A172 (cell line): ENCODE measurements around the gene PAF1. TPM values are rescaled to one million over a fixed set of nuclear protein-coding genes. Genes with fewer than 3 reads are reported as not detected.

Source experiments
- DNase-seq: peaks from one replicate; pipeline ENCODE4 v3.0.0-alpha.2; 2015; ENCODE audit warnings: low spot score
- total RNA-seq: library from RNA; depleted of rRNA; stranded (reverse); fragments of >200 nt; shearing (Covaris generic); gene quantifications from 2 replicates; pipeline ENCODE4 v1.2.3, GENCODE V29; 2014; rRNA removed

Gene PAF1
- total RNA-seq: 55.3 and 69.9 TPM in 2 replicates

DNA sequence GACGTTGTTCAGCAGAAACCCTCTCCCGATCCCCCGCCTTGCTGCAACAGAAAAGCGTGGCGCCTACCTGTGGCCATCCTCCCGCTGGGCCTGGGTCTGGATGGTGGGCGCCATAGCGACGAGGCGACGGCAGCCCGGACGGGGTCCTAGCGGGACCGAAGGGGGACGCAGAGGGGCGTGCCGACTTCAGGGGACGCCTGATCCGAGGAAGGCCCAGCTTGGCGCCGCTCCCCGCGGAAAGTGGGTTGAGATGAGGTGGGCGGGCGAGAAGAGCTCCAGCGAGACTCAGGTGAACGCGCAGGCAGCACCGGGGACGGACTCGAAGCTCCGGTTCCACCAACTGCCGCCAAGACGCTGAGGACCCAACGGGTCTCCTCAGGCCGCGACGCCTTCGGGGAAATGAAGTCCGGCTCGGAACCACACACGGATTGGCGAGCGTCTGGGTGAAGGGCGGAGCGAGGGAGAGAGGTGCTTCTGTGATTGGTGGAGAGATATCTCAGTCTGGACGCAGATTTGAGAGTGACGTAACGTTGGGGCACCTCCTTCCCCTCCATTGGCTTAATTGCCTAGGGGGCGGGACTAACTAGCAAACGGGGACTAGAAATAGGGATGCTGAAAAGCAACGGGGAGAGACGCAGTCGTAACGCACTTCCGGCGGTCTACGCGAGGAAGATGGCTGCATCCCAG, at the start of gene PAF1, which contains the start of gene MED29:
Gene PAF1 (minus strand): TSS at position 356 of the 687 bp plus-strand sequence. CDS start 242 bp downstream, at position 114.
Gene MED29 (plus strand): TSS at position 628 of the 687 bp plus-strand sequence. CDS start 45 bp downstream, at position 673.
- peak; percentile 100 for DNase-seq

- DNase-seq: peak; percentile 41
Observed at GRCh38 chr19:39438270-39438934, 47.5 kb upstream of the PAF1 start.

- no peak for DNase-seq
Observed at GRCh38 chr19:39436350-39436716, 45.4 kb upstream of the PAF1 start.

DNA sequence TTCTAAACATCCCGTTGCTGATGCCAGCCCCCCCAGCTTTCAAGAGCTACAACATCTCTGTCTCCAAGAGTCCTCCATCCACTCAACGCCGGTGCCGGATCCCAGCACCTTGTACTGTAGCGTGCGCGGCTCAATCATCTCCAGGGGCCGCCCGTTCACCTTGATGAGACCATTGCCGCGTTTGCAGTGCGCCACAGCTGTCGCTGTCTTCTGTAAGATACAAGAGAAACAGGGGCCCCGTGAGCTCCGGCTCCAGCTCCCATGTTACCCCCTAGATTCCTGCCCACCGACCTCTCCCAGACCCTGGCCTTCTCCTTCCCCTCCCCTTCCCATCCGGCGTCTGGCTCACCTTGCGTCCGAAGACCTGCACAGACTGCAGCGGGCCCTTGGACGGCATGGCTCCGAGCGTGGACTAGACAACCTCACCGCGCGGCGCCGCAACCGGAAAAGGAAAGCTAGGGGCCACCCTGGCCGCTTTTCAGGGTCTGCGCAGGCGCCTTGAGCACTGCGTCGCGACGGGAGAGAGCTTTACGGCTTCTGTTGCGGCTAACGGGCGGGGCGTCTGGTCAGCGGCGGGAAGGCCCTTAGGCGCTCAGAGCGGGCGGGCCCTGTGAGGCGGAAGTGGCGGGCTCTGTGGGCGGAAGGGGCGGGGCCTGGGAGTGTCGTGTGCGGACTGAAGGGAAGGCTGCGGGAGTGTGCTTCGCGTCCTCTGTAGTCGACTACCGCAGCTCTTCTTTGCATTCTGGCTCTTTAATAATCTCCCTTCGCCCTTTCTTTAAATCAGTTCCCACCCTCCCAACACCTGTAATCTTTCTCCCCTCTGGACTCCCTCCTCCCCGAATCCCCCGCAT, 44.8 kb upstream of the PAF1 start, which contains the start of gene RPS16:
Gene RPS16 (minus strand): TSS at position 451 of the 851 bp plus-strand sequence. CDS start 54 bp downstream, at position 397.
- DNase-seq: peak; percentile 98

DNA sequence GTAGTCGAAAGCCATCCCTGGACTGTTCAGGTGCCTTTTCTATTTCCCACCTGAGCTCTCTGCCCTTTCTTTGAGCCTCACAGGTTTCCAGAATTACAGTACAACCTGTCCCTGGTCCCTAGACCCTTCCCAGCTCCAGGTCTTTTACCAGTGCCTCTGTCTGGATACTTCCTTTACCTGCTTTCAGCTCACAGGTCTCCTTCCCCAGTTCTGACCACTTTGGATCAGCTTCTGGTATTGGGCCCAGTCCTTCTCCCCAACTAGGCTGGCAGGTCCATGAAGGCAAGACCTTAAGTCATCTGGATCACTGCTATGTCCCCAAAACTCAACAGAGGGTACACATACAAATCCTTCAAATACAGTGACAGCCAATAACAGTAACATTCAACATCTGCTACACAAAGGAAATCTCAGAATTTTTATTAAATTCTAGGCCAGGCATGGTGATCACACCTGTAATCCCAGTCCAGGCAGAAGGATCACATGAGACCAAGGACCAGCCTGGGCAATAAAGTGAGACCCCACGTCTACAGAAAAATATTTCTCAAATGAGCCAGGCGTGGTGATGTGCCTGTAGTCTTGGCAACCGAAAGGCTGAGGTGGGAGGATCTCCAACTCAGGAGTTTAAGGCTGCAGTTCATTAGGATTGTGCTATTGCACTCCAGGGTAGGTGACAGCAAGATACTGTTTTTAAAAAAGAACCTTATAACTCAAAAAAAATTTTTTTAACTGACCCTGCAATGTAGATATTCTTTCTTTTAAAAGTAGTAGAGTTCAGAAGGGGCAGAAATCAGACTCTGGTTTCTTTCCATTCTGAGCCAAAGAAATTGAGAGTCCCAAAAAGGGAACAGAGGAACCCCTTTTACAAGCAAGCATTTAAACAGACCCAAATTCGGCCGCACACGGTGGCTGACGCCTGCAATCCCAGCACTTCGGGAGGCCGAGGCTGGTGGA, 43.5 kb upstream of the PAF1 start:
- no peak for DNase-seq

DNA sequence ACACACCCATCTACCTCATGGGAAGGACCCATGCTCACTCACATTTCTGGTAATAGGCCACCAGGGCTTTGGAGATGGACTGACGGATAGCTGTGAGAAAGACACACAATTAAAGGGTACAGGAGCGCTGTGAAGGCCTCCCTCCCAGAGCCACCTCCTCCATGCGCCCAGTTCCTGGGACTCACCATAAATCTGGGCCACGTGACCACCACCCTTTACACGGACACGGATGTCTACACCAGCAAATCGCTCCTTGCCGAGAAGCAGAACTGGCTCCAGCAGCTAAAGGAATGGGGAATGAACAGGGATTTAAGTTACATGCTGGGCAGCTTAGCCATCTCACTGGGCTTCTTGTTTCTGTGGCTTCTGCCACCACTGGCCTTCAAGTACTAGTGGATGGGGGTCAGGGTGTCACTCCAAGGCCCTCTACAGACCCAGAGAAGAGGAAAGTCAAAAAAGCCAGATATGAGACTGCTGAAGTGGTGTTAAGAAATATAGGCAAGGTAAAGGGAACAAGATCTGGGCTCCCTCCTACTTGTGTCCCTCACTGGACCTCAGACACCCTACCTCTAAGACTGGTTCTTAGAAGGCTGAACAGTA, 42.7 kb upstream of the PAF1 start:
- DNase-seq: no peak

- no peak for DNase-seq
Observed at GRCh38 chr19:39432677-39433025, 41.7 kb upstream of the PAF1 start.

GRCh38 chr19:39430675-39431593, 40.0 kb upstream of the PAF1 start:
- DNase-seq: peak; percentile 99

DNA sequence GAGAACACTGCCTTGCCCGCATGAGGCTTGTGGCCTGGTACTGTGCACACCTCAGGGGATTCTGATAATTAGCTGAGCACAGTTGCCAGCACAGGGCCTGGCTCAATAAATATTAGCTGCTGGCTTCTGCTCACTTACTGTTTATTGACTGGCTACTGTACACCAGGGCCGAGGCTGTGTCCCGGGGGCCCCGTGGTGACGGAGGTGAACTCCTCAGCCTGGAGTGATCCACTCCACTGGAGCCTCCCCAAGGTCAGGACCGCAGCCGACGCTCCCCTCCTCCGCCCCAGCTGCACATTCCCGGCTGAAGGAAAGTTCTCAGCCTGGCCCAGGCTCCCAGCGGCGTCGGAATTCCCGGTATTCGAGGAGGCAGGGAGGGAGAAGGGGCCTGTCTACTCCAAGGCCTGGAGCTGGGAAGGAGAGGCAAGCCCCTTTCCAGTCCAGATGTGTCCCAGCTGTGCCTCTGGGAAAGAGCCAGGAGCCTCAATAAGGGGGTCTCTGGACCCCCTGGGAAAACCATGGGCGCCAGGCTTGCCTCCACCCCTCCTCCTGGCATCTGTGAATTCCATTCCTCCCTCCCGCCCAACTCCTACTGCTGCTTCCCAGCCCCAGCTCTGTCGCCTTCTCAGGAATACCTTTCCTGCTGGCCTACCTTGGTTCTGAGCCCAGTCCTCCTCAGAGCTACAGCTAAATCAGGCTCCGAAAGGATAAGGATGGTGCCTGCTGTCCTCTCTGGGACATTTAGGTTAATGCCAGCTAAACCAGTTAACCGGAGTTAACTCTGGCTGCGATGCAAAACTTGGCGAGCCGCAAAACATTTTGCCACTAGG, 37.6 kb upstream of the PAF1 start:
- DNase-seq: peak; percentile 86

- no peak for DNase-seq
Observed at GRCh38 chr19:39427707-39428106, 36.8 kb upstream of the PAF1 start.

DNA sequence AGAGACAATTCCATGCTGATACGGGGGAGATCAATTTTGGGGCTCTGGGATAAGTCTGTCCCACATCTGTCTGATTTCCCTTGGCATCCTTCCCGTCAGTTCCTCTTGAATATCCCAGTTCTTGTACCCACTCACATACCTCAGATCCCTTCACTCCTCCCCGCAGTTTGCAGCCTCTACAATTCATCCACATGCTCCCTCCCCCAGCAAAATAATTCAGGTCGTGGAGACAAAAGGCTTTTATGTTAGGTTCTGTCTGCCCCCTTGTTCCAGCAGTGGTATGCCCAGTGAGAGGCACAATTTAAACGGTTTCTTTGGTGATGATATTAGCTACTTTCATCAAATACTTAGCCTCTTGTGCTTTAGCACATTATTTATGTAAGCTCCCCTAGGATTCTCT, 35.3 kb upstream of the PAF1 start:
- DNase-seq: no peak

DNA sequence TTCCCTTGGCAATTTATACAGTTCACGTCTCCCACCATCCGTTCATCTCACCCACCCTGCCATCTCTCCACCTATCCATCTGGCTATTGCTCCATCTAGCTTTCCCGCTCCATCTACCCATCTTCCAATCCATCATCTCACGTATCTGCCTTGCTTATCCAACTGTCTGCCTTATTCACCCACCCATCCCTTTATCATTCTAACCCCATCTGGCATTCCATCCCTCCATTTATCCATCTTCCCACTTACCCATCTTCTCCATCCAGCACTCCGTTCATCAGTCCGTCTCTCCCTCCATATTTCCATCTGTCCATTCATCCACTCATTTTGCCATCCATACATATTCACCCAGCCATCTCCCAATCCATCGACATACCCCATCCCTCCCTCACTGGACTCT, 34.8 kb upstream of the PAF1 start:
- no peak for DNase-seq

DNA sequence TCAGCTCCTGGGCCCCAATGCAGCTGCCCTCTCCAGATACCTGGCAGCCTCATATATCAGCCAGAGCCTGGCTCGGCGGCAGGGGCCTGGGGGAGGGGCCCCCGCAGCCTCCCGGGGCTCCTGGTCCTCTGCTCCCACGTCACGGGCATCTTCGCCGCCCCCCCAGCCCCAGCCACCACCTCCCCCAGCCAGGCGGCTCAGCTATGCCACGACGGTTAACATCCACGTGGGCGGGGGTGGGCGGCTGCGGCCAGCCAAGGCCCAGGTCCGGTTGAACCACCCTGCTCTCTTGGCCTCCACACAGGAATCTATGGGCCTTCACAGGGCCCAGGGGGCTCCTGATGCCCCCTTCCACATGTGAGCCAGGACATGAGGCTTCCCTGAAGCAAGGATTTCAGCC, 34.0 kb upstream of the PAF1 start:
- no peak for DNase-seq

- no peak for DNase-seq
Observed at GRCh38 chr19:39423258-39424086, 32.6 kb upstream of the PAF1 start.

DNA sequence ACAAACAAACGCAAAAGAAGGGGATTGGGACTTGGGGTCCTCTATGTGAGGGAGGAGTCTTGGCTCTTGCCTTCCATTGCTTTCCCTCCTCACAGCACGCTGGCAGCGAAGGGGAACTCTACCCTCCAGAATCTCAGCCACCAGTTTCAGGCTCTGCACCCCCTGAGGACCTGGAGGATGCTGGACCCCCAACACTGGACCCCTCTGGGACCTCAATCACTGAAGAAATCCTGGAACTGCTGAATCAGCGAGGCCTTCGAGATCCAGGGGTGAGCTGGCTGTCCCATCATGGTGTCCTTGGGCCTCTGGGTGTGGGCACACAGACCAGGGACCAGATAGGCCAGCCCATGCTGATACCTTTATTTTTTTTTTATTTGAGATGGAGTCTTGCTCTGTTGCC, 31.1 kb upstream of the PAF1 start:
- DNase-seq: no peak

DNA sequence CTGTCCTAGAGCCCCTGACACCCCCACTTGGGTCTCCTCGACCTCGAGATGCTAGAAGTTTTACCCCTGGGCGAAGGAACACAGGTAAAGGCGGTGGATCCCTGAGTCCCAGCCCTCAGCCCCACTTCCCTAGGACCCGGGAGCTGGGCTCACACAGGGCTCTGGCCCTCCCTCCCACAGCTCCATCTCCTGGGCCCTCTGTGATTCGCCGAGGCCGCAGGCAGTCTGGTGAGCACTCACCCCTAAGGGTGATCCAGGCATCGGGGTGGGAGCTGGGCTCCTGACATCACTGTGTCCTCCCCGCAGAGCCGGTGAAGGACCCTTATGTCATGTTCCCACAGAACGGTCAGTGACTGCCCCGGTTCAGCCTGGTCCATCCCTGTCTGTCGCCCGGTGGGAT, 29.9 kb upstream of the PAF1 start:
- DNase-seq: no peak

GRCh38 chr19:39419003-39419402, 28.1 kb upstream of the PAF1 start:
- no peak for DNase-seq
